ENCODE results near the gene CAMTA1.
"Not testable (repeated sequence)": the region's sequence is repeated elsewhere in the genome, so short reads cannot be mapped to it uniquely, and the experiment has no call there.

Gene CAMTA1

DNA sequence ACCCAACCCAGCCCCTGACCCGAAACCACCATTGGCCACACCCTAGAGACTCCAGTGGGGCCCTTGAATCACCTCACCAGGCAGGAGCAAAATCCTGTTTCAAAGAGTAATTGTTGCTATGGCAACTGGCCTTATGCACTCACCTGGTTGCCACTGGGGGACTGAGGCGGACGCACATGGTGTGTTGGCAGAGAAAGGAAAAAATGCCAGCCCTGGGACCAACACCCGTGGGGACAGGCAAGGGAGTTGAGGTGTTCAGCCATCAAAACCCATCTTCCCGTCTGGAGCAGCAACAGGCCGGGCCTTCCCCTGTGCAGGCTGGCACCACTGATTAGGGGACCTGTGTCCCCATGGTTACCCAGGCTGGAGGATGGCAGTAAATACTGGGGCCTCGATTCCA, 590.1 kb downstream of the CAMTA1 start:
- H3K4me3 ChIP-seq (ENCODE audit: low read depth, low read length) = no peak overlapping the region
- no peak for DNase-seq (ENCODE audit: low read depth)
- TF ChIP-seq, protein P1, sequence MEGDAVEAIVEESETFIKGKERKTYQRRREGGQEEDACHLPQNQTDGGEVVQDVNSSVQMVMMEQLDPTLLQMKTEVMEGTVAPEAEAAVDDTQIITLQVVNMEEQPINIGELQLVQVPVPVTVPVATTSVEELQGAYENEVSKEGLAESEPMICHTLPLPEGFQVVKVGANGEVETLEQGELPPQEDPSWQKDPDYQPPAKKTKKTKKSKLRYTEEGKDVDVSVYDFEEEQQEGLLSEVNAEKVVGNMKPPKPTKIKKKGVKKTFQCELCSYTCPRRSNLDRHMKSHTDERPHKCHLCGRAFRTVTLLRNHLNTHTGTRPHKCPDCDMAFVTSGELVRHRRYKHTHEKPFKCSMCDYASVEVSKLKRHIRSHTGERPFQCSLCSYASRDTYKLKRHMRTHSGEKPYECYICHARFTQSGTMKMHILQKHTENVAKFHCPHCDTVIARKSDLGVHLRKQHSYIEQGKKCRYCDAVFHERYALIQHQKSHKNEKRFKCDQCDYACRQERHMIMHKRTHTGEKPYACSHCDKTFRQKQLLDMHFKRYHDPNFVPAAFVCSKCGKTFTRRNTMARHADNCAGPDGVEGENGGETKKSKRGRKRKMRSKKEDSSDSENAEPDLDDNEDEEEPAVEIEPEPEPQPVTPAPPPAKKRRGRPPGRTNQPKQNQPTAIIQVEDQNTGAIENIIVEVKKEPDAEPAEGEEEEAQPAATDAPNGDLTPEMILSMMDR (IDR thresholded peaks at IDR 0.05; ENCODE audit: low read depth, low read length, missing control alignments) = no peak

DNA sequence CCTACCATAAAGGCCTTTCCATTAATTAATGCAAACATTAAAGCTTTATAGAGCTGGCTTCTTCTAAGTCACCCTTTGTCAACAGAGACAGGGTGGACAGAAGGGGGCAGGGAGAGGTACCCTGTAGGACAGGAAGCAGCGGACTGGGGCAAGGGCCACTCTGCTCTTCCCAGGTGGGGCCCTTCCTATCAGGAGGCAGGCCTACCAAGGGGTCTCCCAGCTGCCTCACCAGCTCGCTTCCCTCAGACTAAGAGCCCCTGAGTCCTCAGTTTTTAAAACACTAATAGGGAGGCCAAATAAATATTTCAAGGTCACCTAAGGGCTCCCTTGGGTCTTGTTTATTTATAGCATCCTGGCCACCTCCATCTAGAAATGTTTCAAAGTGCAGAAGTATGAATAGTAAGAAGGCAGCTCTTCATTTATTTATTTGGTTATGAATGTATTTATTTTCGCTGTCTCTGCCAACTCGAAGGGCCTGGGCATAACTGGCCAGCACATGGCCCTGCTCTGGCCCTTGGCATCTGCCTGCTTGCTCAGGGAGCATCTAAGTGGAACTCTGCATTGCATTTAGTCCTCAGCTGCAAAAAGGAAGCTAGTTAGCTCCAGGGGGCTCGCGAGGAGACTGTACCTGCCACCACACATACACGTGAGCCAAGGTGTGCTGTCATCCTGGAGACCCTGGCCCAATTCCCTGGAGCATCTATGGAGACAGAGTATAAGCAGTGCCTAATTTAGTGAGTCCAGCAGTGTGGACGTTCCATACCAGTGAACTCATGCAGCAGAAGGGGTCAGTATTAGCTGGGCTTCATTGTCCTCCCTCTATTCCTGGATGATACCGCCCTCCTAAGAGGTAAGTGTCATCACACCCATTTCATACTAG, 590.8 kb downstream of the CAMTA1 start:
- TF ChIP-seq, protein P1 (IDR thresholded peaks at IDR 0.05; ENCODE audit: low read depth, low read length, missing control alignments) = no peak
- no peak overlapping the region for H3K4me3 ChIP-seq (ENCODE audit: low read depth, low read length)
- DNase-seq (ENCODE audit: low read depth) = no peak

DNA sequence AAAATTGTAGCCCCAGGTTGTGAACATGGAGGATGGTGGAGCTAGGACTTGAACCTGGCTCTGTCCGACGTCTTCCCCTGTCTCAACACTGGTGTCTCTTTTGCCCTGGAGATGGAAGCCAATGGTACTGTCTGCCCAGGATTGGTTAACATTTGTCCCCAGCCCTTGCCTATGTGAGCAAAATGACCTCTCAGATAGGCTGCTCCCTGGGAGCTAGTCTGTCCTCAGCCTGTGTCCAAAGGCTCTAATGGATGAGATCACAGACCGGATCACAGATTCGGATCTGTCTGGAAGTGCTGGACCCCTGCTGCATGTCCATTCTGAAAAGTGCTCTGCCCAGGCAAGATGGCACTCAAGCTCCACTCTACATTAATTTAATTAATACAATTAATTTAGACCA, 591.4 kb downstream of the CAMTA1 start:
- TF ChIP-seq, protein P1 (IDR thresholded peaks at IDR 0.05; ENCODE audit: low read depth, low read length, missing control alignments) = no peak
- H3K4me3 ChIP-seq (ENCODE audit: low read depth, low read length) = no peak overlapping the region
- no peak for DNase-seq (ENCODE audit: low read depth)

- DNase-seq (ENCODE audit: low read depth) = no peak
- no peak overlapping the region for H3K4me3 ChIP-seq (ENCODE audit: low read depth, low read length)
- TF ChIP-seq, protein P1 (IDR thresholded peaks at IDR 0.05; ENCODE audit: low read depth, low read length, missing control alignments) = no peak
Measured at GRCh38 chr1:7378346-7379130, 593.3 kb downstream of the CAMTA1 start.

DNA sequence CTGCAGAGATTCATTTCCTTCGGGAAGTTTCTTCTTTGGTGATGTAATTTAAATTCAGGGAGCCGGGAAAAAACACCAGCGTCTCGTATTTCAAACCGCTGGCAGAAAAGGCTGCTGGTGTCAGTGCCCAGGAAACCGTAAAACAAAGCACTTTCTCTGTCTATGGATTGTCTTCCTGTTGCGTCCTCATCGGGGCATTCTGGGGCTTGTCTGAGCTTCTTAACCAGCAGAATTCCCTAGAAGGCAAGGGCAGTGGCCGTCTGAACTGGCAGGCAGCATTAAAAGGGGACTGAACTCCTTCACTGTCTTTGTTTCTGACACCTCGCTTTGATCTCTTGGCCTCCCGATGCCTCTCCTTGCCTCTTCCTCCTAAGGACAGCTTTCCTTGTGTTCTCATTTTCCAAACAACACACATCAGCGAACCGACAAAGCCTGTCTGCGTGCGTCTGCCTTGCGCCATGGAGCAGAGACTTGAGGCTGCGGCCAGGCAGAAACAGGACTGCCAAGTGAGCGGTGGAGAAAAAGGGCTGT, 594.3 kb downstream of the CAMTA1 start:
- TF ChIP-seq, protein P1 (IDR thresholded peaks at IDR 0.05; ENCODE audit: low read depth, low read length, missing control alignments) = no peak
- no peak overlapping the region for H3K4me3 ChIP-seq (ENCODE audit: low read depth, low read length)
- no peak for DNase-seq (ENCODE audit: low read depth)

GRCh38 chr1:7380068-7380467, 594.8 kb downstream of the CAMTA1 start:
- DNase-seq (ENCODE audit: low read depth); H3K4me3 ChIP-seq (ENCODE audit: low read depth, low read length): not testable (repeated sequence)

DNA sequence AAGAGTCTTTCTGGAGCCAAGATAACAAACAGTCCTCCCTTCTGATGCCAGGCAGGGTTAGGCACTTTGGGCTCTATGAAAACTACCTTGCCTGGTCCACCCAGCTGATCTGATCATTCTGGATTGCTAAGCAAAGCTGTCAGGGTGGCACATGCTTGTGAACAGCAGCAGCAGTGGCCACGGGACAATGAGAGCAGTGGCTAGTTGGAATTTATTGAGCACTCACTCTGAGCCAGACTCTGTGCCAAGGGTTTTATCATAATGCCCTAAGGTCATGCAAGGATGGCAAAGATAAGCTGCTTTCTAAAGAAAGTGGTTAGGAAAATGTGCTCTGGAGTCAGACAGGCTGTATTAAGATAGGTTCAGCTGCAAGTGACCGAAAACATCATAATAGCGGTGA, 595.5 kb downstream of the CAMTA1 start:
- no peak for DNase-seq (ENCODE audit: low read depth)
- TF ChIP-seq, protein P1 (IDR thresholded peaks at IDR 0.05; ENCODE audit: low read depth, low read length, missing control alignments) = no peak
- H3K4me3 ChIP-seq (ENCODE audit: low read depth, low read length) = no peak overlapping the region

DNA sequence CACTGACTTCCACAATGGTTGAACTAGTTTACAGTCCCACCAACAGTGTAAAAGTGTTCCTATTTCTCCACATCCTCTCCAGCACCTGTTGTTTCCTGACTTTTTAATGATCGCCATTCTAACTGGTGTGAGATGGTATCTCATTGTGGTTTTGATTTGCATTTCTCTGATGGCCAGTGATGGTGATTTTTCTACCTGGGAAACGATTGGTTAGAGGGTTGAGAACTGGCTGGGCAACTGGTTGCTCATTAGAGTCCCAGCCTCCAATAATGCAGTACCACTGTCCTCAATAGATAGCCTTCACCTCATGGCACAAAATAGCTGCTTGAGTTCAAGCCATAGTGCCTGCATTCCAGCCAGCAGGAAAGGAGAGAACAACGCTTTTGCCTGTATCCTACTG, 596.5 kb downstream of the CAMTA1 start:
- DNase-seq (ENCODE audit: low read depth); H3K4me3 ChIP-seq (ENCODE audit: low read depth, low read length): not testable (repeated sequence)

Data from GM12864 (cell line).